Stimulated activated naive CD8-positive, alpha-beta T cell treated with anti-CD3 and anti-CD28 coated beads, Interleukin-15, Interleukin-2, amounts not matched to agents 100 ng/mL and 50 ng/mL, for 24 hours (primary cell): ENCODE results near the gene NDFIP2.

ENCODE experiments used
- H3K27ac Mint-ChIP-seq: one replicate; pipeline ENCODE4 v1.8.0; 2021; ENCODE audit warnings: mild to moderate bottlenecking, mixed read lengths
- H3K27me3 Mint-ChIP-seq: one replicate; pipeline ENCODE4 v1.8.0; 2021; ENCODE audit warnings: mixed read lengths
- H3K36me3 Mint-ChIP-seq: one replicate; pipeline ENCODE4 v1.8.0; 2021; ENCODE audit warnings: low read depth, mixed read lengths
- H3K4me1 Mint-ChIP-seq: one replicate; pipeline ENCODE4 v1.8.0; 2021; ENCODE audit warnings: low read depth, mixed read lengths
- H3K4me3 Mint-ChIP-seq: one replicate; pipeline ENCODE4 v1.8.0; 2021; ENCODE audit warnings: mild to moderate bottlenecking, mixed read lengths
- H3K9me3 Mint-ChIP-seq: one replicate; pipeline ENCODE4 v1.8.0; 2021; ENCODE audit warnings: mixed read lengths

Gene NDFIP2

DNA sequence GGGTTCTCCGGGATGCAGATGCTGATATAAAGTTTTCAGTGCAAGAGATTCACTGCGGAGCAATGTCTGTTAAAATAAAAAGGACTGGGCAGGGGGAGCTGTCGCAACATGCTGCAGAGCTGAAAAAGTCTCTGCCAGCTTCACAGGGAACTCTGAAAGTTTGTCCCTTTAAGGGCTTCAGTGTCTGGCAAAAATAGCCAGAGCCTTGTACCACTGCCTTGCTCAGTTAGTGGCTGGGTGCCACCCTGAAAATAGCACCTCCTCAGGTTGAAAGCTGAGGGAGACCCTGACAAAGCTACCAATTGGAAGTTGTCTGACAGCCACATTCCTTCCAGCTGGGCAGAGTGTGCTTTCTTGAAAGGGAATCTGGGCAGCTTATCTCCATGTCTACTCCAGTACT is 3.0 kb upstream of the NDFIP2 start:
- Mint-ChIP-seq H3K27me3 (peaks cover 24% of the 10 kb centered on the region), H3K4me1 (peaks cover 32% of the 10 kb centered on the region), H3K27ac (no peak overlapping the region), H3K4me3 (no peak overlapping the region), H3K36me3 (peaks cover 12% of the 10 kb centered on the region), H3K9me3 (peaks cover 7% of the 10 kb centered on the region)

DNA sequence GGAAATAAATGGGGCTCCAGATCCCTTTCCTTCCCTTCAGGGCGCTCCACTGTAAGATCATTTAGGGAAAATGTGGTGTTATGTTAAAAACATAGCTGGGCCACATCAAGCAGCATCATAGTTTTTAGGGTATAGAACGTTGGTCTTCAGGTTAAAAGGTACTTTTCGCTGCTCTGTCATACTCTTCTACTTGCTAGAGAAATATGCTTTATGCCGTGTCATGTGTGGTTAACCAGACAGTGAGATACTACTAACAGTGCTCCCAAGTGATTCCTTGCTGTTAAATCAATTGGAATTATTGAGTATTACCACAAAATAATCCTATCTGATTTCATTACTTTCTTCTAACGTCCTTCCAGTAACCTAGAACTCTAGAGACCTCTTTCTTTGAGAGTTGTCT is 1.1 kb upstream of the NDFIP2 start:
- Mint-ChIP-seq H3K27ac (peak overlapping the region; percentile 99), H3K4me3 (peak overlapping the region; percentile 30), H3K4me1 (peaks cover 50% of the 10 kb centered on the region), H3K36me3 (peaks cover 28% of the 10 kb centered on the region), H3K9me3 (no peaks in the 10 kb centered on the region), H3K27me3 (peaks cover 18% of the 10 kb centered on the region)

DNA sequence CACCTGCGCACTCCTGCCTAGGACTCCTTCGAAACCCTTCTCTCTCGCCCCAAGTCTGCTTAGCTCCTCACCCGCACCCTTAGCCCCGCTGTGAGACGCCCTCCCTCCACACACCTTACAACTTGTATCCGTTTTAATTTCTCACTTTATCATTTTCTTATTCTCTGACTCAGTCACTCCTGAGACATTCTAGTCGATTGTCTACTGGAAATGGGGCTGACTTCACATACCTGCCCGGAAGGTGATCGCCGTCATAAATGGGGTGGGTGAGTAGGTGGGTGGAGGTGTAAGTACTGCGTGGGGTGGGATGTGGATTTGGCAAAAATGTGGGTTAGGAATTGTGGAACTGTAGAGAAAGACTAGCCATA is 714 bp downstream of the NDFIP2 start:
- Mint-ChIP-seq H3K4me1 (peaks cover 67% of the 10 kb centered on the region), H3K27me3 (peaks cover 18% of the 10 kb centered on the region), H3K9me3 (no peaks in the 10 kb centered on the region), H3K4me3 (peak overlapping the region; percentile 96), H3K27ac (peak overlapping the region; percentile 99), H3K36me3 (peaks cover 43% of the 10 kb centered on the region)

DNA sequence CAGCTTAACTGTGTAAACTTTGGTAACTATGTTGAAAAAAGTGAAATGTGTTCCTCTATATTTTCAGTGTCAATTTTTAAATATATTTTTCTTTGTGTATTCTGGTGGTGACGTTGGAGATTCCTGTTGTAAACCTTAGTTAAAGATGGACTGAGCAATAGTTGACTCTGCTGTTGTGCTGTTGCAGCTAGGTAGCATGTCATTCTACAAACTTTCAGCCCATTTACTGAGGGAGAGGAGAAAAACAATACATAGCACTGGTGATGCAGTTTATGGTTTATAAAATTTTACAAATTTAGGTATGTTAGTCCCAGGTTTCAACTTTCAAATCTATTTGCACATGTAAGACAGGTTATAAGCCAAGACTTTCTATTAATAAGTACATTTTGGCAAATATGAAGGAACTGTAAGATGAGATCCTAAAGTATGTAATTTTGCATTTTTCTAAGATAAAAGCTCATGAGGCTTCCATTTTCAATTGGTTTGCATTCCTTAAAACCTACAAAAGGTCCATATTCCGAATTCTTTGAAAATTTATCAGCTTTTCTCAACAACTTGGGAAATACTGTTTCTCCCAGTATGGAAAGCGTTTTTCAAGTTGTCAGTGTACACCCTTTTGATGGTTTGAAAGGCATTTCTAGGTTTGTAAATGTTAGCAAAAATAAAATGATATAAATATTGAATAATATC is 1.5 kb downstream of the NDFIP2 start:
- peak overlapping the region; percentile 99 for H3K27ac Mint-ChIP-seq
- H3K4me3 Mint-ChIP-seq, result peak overlapping the region; percentile 96
- H3K9me3 Mint-ChIP-seq, result no peaks in the 10 kb centered on the region
- peaks cover 75% of the 10 kb centered on the region for H3K4me1 Mint-ChIP-seq
- peaks cover 18% of the 10 kb centered on the region for H3K27me3 Mint-ChIP-seq
- H3K36me3 Mint-ChIP-seq, result peaks cover 49% of the 10 kb centered on the region

DNA sequence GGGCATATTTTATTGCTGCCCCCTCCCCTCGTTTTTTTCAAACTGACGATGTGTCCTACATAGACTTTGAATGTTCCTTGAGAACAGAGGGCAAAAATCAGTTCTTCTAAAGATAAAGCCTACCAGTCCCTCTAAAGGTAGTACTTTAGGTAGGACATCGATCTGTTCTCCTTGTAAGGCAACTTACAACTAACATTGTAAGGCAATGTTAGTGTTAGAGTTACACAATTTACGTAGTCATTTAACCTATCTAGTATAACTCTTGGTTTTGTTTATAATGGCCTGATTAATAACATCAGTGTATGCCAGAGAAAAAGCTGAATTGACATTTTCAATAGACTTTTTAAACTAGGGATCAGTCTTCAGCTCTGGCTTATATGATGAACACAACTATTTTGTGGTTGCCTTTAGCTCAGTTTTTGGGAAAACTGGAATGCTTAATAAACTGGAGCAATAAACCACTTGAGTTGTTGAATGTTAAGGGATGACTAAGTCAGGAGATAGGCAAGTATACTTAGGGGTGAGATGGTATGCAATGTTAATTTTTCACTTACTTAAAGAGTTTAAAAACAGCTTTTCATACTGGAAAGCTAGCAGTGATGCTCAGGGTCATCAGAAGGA is 2.2 kb downstream of the NDFIP2 start:
- H3K4me1 Mint-ChIP-seq, result peaks cover 82% of the 10 kb centered on the region
- H3K36me3 Mint-ChIP-seq, result peaks cover 57% of the 10 kb centered on the region
- peak overlapping the region; percentile 96 for H3K4me3 Mint-ChIP-seq
- H3K9me3 Mint-ChIP-seq, result no peaks in the 10 kb centered on the region
- H3K27ac Mint-ChIP-seq, result peak overlapping the region; percentile 65
- peaks cover 18% of the 10 kb centered on the region for H3K27me3 Mint-ChIP-seq

DNA sequence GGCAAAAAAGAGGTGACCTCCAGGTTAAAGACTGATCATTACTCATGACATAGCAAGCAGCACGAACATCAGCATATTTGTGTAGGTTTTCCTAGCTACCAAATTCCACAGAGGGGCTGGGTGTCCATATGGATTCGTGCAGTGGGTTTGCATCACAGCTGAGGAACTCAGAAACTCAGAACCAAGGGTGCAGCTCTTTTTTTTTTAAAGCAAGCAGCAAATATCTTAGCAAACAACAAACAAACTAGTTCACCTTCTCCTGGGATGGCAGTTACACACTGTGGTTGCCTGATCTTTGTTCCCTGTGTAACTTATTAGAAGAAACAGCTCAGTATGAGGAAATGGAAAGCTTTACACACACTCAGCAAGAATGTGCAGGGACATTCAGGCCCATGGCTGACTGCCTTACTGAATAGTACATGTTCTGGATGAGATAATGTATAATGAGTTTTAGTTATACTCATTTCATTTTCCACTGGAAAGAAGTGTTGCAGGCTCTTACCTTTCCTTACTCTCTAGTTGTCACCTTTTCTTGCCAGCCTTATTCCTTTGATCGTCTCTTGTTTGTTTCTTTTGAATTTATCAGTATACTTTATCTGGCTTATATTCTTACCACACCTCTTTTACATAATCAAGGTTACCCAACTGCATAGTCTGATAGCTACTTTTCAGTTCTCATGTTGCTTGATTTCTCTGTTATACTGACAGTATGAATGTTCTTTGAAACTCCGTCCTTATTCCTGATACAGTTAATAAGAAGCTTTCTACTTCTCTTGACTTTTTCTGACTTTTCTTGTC is 4.3 kb downstream of the NDFIP2 start:
- H3K36me3 Mint-ChIP-seq, result peaks cover 74% of the 10 kb centered on the region
- peaks cover 4% of the 10 kb centered on the region for H3K9me3 Mint-ChIP-seq
- H3K27me3 Mint-ChIP-seq, result peaks cover 4% of the 10 kb centered on the region
- peak overlapping the region; percentile 92 for H3K27ac Mint-ChIP-seq
- peaks cover 88% of the 10 kb centered on the region for H3K4me1 Mint-ChIP-seq
- peak overlapping the region; percentile 53 for H3K4me3 Mint-ChIP-seq

DNA sequence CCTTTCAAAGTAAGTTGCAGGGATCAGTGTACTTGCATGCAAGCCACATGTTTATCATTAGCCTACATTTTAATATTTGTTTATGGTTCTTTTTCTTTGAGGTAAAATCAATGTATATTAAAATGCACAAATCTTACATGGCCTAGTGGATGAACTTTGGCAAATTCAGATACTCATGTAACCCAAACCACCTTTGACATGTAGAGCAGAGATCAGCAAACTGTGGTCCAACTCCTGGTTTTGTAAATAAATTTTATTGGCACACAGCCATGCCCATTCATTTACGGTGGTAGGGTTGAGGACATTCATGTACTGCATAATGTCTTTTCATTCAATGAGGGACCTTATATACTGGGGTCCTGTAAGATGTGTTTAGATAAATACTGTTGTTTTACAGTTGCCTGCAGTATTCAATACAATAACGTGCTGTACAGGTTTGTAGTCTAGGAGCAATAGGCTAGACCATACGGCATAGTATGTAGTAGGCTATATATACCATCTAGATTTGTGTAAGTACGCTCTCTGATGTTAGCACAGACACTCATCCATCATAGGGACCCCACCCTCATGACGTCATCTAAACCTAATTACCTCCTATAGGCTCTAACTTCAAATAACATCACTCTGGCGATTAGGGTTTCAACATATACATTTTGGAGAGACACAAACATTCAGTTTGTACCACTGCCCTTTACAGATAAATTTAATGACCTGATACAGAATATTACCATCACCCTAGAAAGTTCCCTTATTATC is 5.7 kb downstream of the NDFIP2 start:
- H3K27ac Mint-ChIP-seq, result peak overlapping the region; percentile 87
- peaks cover 4% of the 10 kb centered on the region for H3K9me3 Mint-ChIP-seq
- H3K4me1 Mint-ChIP-seq, result peaks cover 88% of the 10 kb centered on the region
- H3K36me3 Mint-ChIP-seq, result peaks cover 72% of the 10 kb centered on the region
- peaks cover 2% of the 10 kb centered on the region for H3K27me3 Mint-ChIP-seq
- H3K4me3 Mint-ChIP-seq, result peak overlapping the region; percentile 53

DNA sequence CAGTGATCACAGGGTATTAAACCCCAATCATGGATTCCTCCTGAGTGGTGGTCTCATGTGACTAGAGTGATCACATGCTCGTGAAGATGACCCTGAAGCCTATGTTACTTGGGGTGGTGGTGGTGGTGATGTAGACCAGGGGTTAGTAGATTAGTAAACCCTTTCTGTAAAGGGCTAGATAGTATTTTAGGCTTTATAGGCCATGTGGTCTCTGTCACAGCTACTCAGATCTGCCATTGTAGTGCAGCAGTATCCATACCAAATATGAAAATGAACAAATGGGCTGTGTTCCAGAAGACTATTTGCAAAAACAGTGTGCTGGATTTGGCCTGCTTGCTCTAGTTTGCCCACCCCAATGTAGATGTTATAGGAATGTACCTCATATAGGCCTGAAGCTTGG is 9.4 kb downstream of the NDFIP2 start:
- peaks cover 41% of the 10 kb centered on the region for H3K36me3 Mint-ChIP-seq
- no peak overlapping the region for H3K4me3 Mint-ChIP-seq
- no peak overlapping the region for H3K27ac Mint-ChIP-seq
- peaks cover 4% of the 10 kb centered on the region for H3K9me3 Mint-ChIP-seq
- H3K27me3 Mint-ChIP-seq, result no peaks in the 10 kb centered on the region
- peaks cover 89% of the 10 kb centered on the region for H3K4me1 Mint-ChIP-seq

DNA sequence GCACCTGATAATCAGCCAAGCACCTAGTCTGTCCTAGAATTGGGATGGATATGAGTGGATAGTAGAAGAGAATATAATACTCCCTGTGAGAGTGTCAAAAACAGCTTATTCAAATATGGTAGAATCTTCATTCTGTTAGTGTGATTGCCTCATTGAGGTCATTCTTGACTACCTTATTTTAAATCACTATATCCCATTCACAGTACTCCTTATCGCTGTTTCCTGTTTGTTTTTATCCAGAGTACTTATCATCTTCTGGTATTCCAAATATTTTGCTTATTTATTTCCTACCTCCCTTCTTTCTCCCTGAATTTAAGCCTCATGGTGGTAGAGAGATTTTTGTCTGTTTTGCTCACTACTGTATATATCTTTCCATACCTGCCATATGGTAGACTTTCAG is 9.9 kb downstream of the NDFIP2 start:
- H3K36me3 Mint-ChIP-seq, result peaks cover 36% of the 10 kb centered on the region
- H3K4me3 Mint-ChIP-seq, result no peak overlapping the region
- H3K9me3 Mint-ChIP-seq, result peaks cover 4% of the 10 kb centered on the region
- no peaks in the 10 kb centered on the region for H3K27me3 Mint-ChIP-seq
- no peak overlapping the region for H3K27ac Mint-ChIP-seq
- peaks cover 87% of the 10 kb centered on the region for H3K4me1 Mint-ChIP-seq

DNA sequence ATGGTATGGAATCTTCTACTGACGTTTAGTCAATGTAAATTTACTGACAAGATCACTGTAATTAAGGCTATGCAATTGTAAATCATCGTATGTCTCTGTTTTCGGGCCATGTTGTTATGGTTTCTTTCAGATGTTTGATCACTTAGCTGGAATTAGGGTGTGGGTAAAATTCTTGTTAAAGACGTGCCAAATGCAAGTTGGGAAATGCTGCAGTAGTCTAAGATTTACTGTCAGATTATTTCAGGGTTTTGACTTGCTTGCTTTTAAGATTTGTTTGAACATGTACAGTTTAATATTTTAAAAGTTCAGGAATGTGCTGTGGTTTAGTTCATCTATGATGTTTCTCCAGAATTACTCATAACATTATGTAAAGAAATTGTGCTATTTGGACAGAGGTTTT is 10.8 kb downstream of the NDFIP2 start:
- Mint-ChIP-seq H3K27me3 (no peaks in the 10 kb centered on the region), H3K9me3 (peaks cover 4% of the 10 kb centered on the region), H3K4me3 (peak overlapping the region; percentile 18), H3K36me3 (peaks cover 32% of the 10 kb centered on the region), H3K4me1 (peaks cover 84% of the 10 kb centered on the region), H3K27ac (peak overlapping the region; percentile 32)

DNA sequence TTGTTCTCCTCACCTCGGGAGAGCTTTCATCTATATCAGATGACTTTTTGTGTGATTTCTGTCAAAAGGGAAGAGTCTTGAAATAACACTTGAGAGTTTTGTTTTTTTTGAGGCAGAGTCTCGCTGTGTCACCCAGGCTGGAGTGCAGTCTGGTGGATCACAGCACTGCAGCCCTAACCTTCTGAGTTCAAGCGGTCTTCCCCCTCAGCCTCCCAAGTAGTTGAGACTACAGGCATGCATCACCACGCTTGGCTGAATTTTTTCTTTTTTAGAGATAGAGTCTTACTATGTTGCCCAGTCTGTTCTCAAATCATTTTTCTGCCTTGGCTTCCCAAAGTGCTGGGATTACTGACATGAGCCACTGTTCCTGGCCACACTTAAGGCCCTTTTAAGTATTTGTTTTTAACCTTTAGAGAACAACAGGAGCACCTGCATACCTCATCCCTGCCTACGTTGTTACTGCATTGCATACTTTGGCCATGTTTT is 11.4 kb downstream of the NDFIP2 start:
- peak overlapping the region; percentile 61 for H3K4me3 Mint-ChIP-seq
- H3K36me3 Mint-ChIP-seq, result peaks cover 26% of the 10 kb centered on the region
- no peaks in the 10 kb centered on the region for H3K27me3 Mint-ChIP-seq
- H3K27ac Mint-ChIP-seq, result peak overlapping the region; percentile 32
- peaks cover 78% of the 10 kb centered on the region for H3K4me1 Mint-ChIP-seq
- H3K9me3 Mint-ChIP-seq, result peaks cover 4% of the 10 kb centered on the region

DNA sequence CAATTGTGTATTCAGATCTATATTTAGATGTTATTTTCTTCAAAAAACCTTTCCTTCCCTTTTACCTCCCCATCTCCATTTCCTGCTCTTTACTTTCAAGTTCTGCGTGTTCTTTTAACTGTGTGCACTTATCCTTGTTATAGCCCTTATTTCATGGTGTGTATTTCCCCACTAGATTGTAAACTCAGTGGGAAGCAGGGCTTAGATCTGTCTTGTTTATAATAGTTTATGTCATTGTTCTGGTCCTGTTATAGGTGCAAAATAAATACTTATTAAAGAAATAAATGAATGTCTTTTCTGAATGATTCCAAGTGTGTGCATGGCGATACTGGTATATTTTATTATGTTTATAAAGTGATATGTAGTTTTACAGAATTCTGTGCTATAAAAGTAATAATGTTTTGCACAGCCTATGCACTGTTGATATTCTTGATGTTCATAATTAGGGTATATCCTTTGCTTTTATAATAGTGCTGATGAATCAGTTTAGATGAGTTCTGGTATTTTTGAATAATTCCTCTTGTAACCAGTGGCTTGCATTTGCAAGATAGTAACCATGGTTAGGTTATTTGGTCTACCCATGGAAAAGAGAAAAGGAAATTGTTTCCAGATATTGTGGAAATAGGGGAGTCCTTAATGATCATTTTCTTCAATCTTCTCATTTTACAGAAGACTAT is 12.1 kb downstream of the NDFIP2 start:
- Mint-ChIP-seq H3K36me3 (peaks cover 24% of the 10 kb centered on the region), H3K9me3 (peaks cover 4% of the 10 kb centered on the region), H3K4me1 (peaks cover 78% of the 10 kb centered on the region), H3K27me3 (no peaks in the 10 kb centered on the region), H3K27ac (peak overlapping the region; percentile 32), H3K4me3 (peak overlapping the region; percentile 61)

DNA sequence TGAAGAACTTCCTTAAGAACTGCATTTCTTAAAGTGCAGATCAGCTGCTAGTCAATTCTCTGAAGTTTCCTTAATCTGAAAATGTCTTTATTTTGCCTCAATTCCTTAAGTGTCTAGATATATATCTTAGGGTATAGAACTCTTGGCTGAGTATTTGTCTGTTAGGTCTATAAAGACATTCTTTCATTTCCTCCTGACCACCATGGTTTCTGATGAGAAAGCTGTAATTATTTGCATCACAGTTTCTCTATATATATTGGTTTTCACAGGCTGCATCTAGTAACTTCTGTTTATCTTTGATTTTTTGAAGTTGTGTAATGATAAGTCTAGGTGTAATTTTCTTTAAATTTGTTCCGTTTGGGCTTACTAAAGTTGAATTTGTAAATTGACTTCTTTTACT is 15.2 kb downstream of the NDFIP2 start:
- H3K4me3 Mint-ChIP-seq, result no peak overlapping the region
- peaks cover 8% of the 10 kb centered on the region for H3K9me3 Mint-ChIP-seq
- H3K27ac Mint-ChIP-seq, result no peak overlapping the region
- peaks cover 20% of the 10 kb centered on the region for H3K36me3 Mint-ChIP-seq
- H3K27me3 Mint-ChIP-seq, result no peaks in the 10 kb centered on the region
- peaks cover 74% of the 10 kb centered on the region for H3K4me1 Mint-ChIP-seq

DNA sequence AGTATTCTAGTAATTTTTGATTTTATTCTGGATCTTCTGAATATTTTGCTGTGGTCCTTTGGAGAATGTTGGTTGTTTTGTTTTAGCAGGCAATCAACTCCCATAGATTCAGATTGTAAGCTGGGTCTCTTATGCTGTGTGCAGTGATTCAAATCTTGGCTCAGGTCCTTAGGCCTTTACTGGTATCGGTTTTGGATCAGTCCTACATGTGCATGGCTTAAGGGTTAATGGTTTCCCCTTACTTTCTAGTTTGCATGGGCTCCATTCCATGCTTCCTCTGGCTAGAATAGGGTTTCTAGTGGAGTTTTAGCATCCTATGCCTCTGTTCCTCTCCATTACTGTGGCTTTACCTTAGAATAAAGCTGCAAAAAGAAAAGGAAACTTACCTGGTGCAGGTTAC is 16.1 kb downstream of the NDFIP2 start:
- H3K4me1 Mint-ChIP-seq, result peaks cover 74% of the 10 kb centered on the region

More for the DNA sequence above, 16.1 kb downstream of the NDFIP2 start:
- no peak overlapping the region for H3K4me3 Mint-ChIP-seq
- no peaks in the 10 kb centered on the region for H3K27me3 Mint-ChIP-seq
- no peak overlapping the region for H3K27ac Mint-ChIP-seq
- peaks cover 8% of the 10 kb centered on the region for H3K9me3 Mint-ChIP-seq
- H3K36me3 Mint-ChIP-seq, result peaks cover 20% of the 10 kb centered on the region
